Daoy (cell line): ENCODE results near the gene GRID2. TPM values are rescaled to one million over a fixed set of nuclear protein-coding genes. Genes with fewer than 3 reads are reported as not detected.
A peak's percentile ranks its signal among the peaks of the same experiment; 100 is the strongest.

Experiments
- DNase-seq: peaks from one replicate; pipeline ENCODE4 v3.0.0-alpha.2; 2015; ENCODE audit warnings: low read depth
- total RNA-seq: library from RNA; depleted of rRNA; stranded (reverse); fragments of >200 nt; shearing (Covaris generic); gene quantifications from 2 replicates; pipeline ENCODE4 v1.2.3, GENCODE V29; 2014

The GRID2 gene
- total RNA-seq, 1 experiment from 2014 or later = 3.5 TPM

GRCh38 chr4:92522356-92522755 lies 218.6 kb downstream of the GRID2 start:
- no peak for DNase-seq

- DNase-seq = no peak
Measured at GRCh38 chr4:92524131-92524530, 220.4 kb downstream of the GRID2 start.

GRCh38 chr4:92528541-92528940 lies 224.8 kb downstream of the GRID2 start:
- no peak for DNase-seq

- no peak for DNase-seq
Measured at GRCh38 chr4:92529510-92529909, 225.7 kb downstream of the GRID2 start.

GRCh38 chr4:92535599-92535998 lies 231.8 kb downstream of the GRID2 start:
- no peak for DNase-seq

- no peak for DNase-seq
Measured at GRCh38 chr4:92551616-92552015, 247.8 kb downstream of the GRID2 start.

GRCh38 chr4:92566269-92566668 lies 262.5 kb downstream of the GRID2 start:
- DNase-seq = no peak

GRCh38 chr4:92580816-92581215 lies 277.1 kb downstream of the GRID2 start:
- no peak for DNase-seq

- no peak for DNase-seq
Measured at GRCh38 chr4:92599044-92599443, 295.3 kb downstream of the GRID2 start.

GRCh38 chr4:92600638-92601037 lies 296.9 kb downstream of the GRID2 start:
- DNase-seq = no peak

- DNase-seq = no peak
Measured at GRCh38 chr4:92606227-92606626, 302.5 kb downstream of the GRID2 start.

GRCh38 chr4:92615049-92615448 lies 311.3 kb downstream of the GRID2 start:
- no peak for DNase-seq

- DNase-seq = peak; percentile 1
Measured at GRCh38 chr4:92618968-92619367, 315.2 kb downstream of the GRID2 start.

GRCh38 chr4:92629302-92629701 lies 325.5 kb downstream of the GRID2 start:
- no peak for DNase-seq

GRCh38 chr4:92634882-92635281 lies 331.1 kb downstream of the GRID2 start:
- DNase-seq = peak; percentile 0

GRCh38 chr4:92636038-92636806 lies 332.5 kb downstream of the GRID2 start:
- no peak for DNase-seq

GRCh38 chr4:92641409-92641808 lies 337.6 kb downstream of the GRID2 start:
- DNase-seq = no peak

- no peak for DNase-seq
Measured at GRCh38 chr4:92646826-92647225, 343.1 kb downstream of the GRID2 start.

GRCh38 chr4:92651536-92651935 lies 347.8 kb downstream of the GRID2 start:
- no peak for DNase-seq

GRCh38 chr4:92654084-92654483 lies 350.3 kb downstream of the GRID2 start:
- DNase-seq = no peak

- DNase-seq = no peak
Measured at GRCh38 chr4:92657695-92658094, 353.9 kb downstream of the GRID2 start.

GRCh38 chr4:92658318-92658717 lies 354.6 kb downstream of the GRID2 start:
- no peak for DNase-seq

- no peak for DNase-seq
Measured at GRCh38 chr4:92677805-92678204, 374.0 kb downstream of the GRID2 start.

GRCh38 chr4:92678292-92678691 lies 374.5 kb downstream of the GRID2 start:
- DNase-seq = no peak
